ENCODE data around the gene DDIAS.
"Not testable (repeated sequence)": the region's sequence is repeated elsewhere in the genome, so short reads cannot be mapped to it uniquely, and the experiment has no call there.

DDIAS gene

DNA sequence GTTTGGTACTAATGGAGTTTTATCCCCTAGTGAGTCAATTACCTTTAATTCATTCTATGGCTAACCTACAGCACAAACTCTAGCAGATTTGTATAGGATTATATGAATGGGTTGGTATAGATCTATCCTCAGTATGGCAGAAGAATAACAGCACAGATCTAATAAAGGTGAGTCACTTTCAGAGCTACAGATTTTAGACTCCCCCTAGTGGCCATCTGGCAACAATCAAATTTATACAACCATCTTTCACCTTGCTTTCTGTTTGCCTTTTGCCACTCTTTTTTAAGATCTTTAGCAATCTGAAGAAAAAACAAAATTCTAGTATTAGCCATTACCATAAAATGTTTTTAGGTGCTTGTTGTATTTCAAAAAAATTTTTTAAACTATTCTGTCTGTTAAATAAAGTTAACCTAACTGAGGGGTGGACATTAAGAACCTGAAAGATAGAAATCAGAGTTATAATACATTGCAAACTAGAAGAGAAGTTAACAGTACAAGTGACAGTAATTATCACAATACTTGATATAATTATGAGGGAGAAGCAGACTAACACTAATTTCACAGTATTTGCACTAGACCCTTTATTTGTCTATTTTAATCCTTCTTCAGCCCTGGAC lies 25.8 kb downstream of the DDIAS start:
- no peaks in the 10 kb centered on the region for H3K9me3 Mint-ChIP-seq
- H3K36me3 Mint-ChIP-seq (ENCODE audit: low read depth) = peaks cover 9% of the 10 kb centered on the region
- H3K4me1 Mint-ChIP-seq (ENCODE audit: low read depth) = peaks cover 18% of the 10 kb centered on the region
- H3K4me3 Mint-ChIP-seq = no peak overlapping the region
- peak overlapping the region; percentile 4 for H3K27ac Mint-ChIP-seq
- H3K27me3 Mint-ChIP-seq (ENCODE audit: low read depth) = no peaks in the 10 kb centered on the region

GRCh38 chr11:82929121-82929520 lies 27.6 kb downstream of the DDIAS start:
- peaks cover 17% of the 10 kb centered on the region for H3K4me1 Mint-ChIP-seq (ENCODE audit: low read depth)
- H3K27ac Mint-ChIP-seq = no peak overlapping the region
- H3K36me3 Mint-ChIP-seq (ENCODE audit: low read depth) = peaks cover 16% of the 10 kb centered on the region
- H3K27me3 Mint-ChIP-seq (ENCODE audit: low read depth) = no peaks in the 10 kb centered on the region
- H3K9me3 Mint-ChIP-seq = no peaks in the 10 kb centered on the region
- H3K4me3 Mint-ChIP-seq = no peak overlapping the region

DNA sequence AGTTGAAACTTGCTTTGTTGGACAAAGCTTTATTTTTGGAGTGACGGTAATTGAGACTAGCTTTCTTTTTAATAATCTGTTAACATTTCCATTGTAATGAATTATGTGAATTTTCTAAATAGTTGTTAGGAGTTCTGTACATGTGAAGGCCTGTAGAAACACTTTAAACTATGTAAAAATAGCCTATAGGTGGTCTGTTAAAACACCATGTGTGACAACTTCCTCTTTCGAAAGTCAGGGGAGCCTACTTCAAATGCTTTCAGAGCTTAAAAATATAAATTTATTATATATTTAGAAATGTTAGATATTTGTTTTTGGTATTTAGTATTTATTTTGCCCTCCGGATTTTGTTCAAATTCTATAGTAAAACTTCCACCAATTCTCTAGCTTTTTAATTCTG lies 28.7 kb downstream of the DDIAS start:
- H3K27me3 Mint-ChIP-seq (ENCODE audit: low read depth) = no peaks in the 10 kb centered on the region
- no peaks in the 10 kb centered on the region for H3K9me3 Mint-ChIP-seq
- no peak overlapping the region for H3K27ac Mint-ChIP-seq
- peaks cover 18% of the 10 kb centered on the region for H3K36me3 Mint-ChIP-seq (ENCODE audit: low read depth)
- H3K4me1 Mint-ChIP-seq (ENCODE audit: low read depth) = peaks cover 17% of the 10 kb centered on the region
- H3K4me3 Mint-ChIP-seq = no peak overlapping the region

GRCh38 chr11:82930734-82931133 lies 29.2 kb downstream of the DDIAS start:
- H3K4me3 Mint-ChIP-seq = no peak overlapping the region
- H3K27ac Mint-ChIP-seq = no peak overlapping the region
- peaks cover 17% of the 10 kb centered on the region for H3K4me1 Mint-ChIP-seq (ENCODE audit: low read depth)
- H3K9me3 Mint-ChIP-seq = no peaks in the 10 kb centered on the region
- no peaks in the 10 kb centered on the region for H3K27me3 Mint-ChIP-seq (ENCODE audit: low read depth)
- H3K36me3 Mint-ChIP-seq (ENCODE audit: low read depth) = peaks cover 20% of the 10 kb centered on the region

DNA sequence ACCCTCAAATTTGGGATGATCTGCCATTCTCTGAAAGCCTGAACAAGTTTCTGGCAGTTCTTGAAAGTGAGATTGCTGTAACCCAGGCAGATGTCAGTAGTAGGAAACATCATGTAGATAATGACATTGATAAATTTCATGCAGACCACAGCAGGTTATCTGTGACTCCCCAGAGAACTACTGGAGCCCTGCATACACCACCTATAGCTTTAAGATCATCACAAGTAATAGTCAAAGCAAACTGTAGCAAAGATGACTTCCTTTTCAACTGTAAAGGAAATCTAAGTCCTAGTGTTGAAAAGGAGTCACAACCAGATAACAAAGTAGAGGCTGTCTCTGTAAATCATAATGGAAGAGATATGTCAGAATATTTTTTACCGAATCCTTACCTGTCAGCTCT lies 31.0 kb downstream of the DDIAS start:
- H3K4me1 Mint-ChIP-seq (ENCODE audit: low read depth) = peaks cover 10% of the 10 kb centered on the region
- H3K27ac Mint-ChIP-seq = no peak overlapping the region
- peaks cover 23% of the 10 kb centered on the region for H3K36me3 Mint-ChIP-seq (ENCODE audit: low read depth)
- H3K9me3 Mint-ChIP-seq = no peaks in the 10 kb centered on the region
- no peaks in the 10 kb centered on the region for H3K27me3 Mint-ChIP-seq (ENCODE audit: low read depth)
- no peak overlapping the region for H3K4me3 Mint-ChIP-seq

- no peaks in the 10 kb centered on the region for H3K27me3 Mint-ChIP-seq (ENCODE audit: low read depth)
- peaks cover 5% of the 10 kb centered on the region for H3K9me3 Mint-ChIP-seq
- peaks cover 12% of the 10 kb centered on the region for H3K4me1 Mint-ChIP-seq (ENCODE audit: low read depth)
- H3K27ac Mint-ChIP-seq = no peak overlapping the region
- peaks cover 26% of the 10 kb centered on the region for H3K36me3 Mint-ChIP-seq (ENCODE audit: low read depth)
- H3K4me3 Mint-ChIP-seq = no peak overlapping the region
Measured at GRCh38 chr11:82936261-82936660, 34.7 kb downstream of the DDIAS start.

GRCh38 chr11:82937554-82937953 lies 36.0 kb downstream of the DDIAS start:
- Mint-ChIP-seq H3K27ac (no peak overlapping the region), H3K27me3 (ENCODE audit: low read depth) (no peaks in the 10 kb centered on the region), H3K36me3 (ENCODE audit: low read depth) (peaks cover 17% of the 10 kb centered on the region), H3K4me3 (no peak overlapping the region), H3K4me1 (ENCODE audit: low read depth) (peaks cover 11% of the 10 kb centered on the region), H3K9me3 (peaks cover 8% of the 10 kb centered on the region)

- Mint-ChIP-seq H3K4me1 (ENCODE audit: low read depth) (peaks cover 5% of the 10 kb centered on the region), H3K27ac (no peak overlapping the region), H3K36me3 (ENCODE audit: low read depth) (peaks cover 9% of the 10 kb centered on the region), H3K27me3 (ENCODE audit: low read depth) (no peaks in the 10 kb centered on the region), H3K9me3 (peaks cover 8% of the 10 kb centered on the region), H3K4me3 (no peak overlapping the region)
Measured at GRCh38 chr11:82939456-82939855, 37.9 kb downstream of the DDIAS start.

DNA sequence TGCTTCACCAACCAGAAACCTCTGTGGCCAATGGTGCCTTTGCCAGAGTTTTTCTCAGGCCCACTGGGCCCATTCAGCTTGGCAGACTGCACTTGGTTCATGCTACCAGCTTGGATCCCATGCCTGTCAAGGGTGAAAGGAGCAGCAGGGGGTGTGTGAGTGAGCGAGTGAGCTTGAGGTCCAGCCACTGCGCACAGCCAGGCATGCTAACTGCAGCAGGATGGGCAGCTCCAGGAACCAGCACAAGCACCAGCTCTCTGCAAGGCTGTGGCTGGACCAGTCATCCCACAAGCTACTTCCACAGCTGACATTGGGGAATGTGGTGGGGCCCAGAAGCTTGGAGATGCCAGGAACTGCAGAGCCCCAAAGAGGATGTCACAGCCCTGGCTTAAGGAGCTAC lies 40.8 kb downstream of the DDIAS start:
- Mint-ChIP-seq H3K27ac (no peak overlapping the region), H3K9me3 (peaks cover 8% of the 10 kb centered on the region)

DNA sequence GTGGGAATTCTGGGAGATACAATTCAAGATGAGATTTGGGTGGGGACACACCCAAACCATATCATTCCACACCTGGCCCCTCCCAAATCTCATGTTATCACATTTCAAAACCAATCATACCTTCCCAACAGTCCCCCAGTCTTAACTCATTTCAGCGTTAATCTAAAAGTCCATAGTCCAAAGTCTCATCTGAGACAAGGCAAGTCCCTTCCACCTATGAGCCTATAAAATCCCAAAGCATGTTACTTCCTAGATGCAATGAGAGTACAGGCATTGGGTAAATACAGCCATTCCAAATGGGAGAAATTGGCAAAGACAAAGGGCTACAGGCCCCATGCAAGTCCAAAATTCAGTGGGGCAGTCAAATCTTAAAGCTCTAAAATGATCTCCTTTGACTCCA lies 41.9 kb downstream of the DDIAS start:
- not testable (repeated sequence) for H3K4me3 Mint-ChIP-seq; H3K4me1 Mint-ChIP-seq (ENCODE audit: low read depth); H3K27ac Mint-ChIP-seq; H3K27me3 Mint-ChIP-seq (ENCODE audit: low read depth); H3K36me3 Mint-ChIP-seq (ENCODE audit: low read depth); H3K9me3 Mint-ChIP-seq

More for the DNA sequence above, 40.8 kb downstream of the DDIAS start:
- Mint-ChIP-seq H3K27me3 (ENCODE audit: low read depth) (peaks cover 3% of the 10 kb centered on the region), H3K36me3 (ENCODE audit: low read depth) (peaks cover 3% of the 10 kb centered on the region), H3K4me3 (no peak overlapping the region), H3K4me1 (ENCODE audit: low read depth) (peaks cover 5% of the 10 kb centered on the region)

GRCh38 chr11:82944198-82944597 lies 42.7 kb downstream of the DDIAS start:
- Mint-ChIP-seq H3K9me3 (peaks cover 8% of the 10 kb centered on the region), H3K4me3 (no peak overlapping the region), H3K36me3 (ENCODE audit: low read depth) (peaks cover 3% of the 10 kb centered on the region), H3K4me1 (ENCODE audit: low read depth) (peaks cover 5% of the 10 kb centered on the region), H3K27ac (no peak overlapping the region), H3K27me3 (ENCODE audit: low read depth) (peaks cover 12% of the 10 kb centered on the region)

GRCh38 chr11:82945041-82945440 lies 43.5 kb downstream of the DDIAS start:
- peaks cover 13% of the 10 kb centered on the region for H3K9me3 Mint-ChIP-seq
- not testable (repeated sequence) for H3K27ac Mint-ChIP-seq; H3K4me3 Mint-ChIP-seq; H3K36me3 Mint-ChIP-seq (ENCODE audit: low read depth); H3K4me1 Mint-ChIP-seq (ENCODE audit: low read depth)
- H3K27me3 Mint-ChIP-seq (ENCODE audit: low read depth) = peaks cover 12% of the 10 kb centered on the region

GRCh38 chr11:82945682-82946081 lies 44.1 kb downstream of the DDIAS start:
- peaks cover 12% of the 10 kb centered on the region for H3K27me3 Mint-ChIP-seq (ENCODE audit: low read depth)
- no peak overlapping the region for H3K4me3 Mint-ChIP-seq
- H3K4me1 Mint-ChIP-seq (ENCODE audit: low read depth) = peaks cover 3% of the 10 kb centered on the region
- H3K36me3 Mint-ChIP-seq (ENCODE audit: low read depth) = peaks cover under 1% of the 10 kb centered on the region
- no peak overlapping the region for H3K27ac Mint-ChIP-seq
- H3K9me3 Mint-ChIP-seq = peaks cover 11% of the 10 kb centered on the region

DNA sequence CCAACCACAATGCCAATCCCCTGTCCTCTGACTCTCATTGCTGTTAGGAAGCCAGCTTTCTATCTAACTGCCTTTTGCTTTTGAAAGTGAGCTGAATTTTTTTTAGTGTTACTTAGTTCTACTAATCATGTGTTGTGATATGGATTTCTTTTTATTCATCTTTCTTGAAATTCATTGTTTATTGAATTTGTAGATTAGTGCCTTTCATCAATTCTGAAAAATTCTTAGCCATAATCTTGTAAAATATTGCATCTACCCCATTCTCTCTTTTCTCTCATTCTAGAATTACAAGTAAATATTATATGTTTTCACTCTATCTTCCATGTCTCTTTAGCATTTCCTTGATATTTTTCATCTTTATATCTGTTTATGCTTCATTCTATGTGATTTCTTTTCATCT lies 47.8 kb downstream of the DDIAS start:
- H3K27ac Mint-ChIP-seq = no peak overlapping the region

DNA sequence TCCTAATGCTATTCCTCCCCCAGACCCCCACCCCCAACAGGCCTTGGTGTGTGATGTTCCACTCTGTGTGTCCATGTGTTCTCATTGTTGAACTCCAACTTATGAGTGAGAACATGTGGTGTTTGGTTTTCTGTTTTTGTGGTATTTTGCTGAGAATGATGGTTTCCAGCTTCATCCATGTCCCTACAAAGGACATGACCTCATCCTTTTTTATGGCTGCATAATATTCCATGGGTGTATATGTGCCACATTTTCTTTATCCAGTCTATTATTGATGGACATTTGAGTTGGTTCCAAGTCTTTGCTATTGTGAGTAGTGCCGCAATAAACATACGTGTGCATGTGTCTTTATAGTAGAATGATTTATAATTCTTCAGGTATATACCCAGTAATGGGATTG lies 49.0 kb downstream of the DDIAS start:
- not testable (repeated sequence) for H3K27ac Mint-ChIP-seq; H3K4me1 Mint-ChIP-seq (ENCODE audit: low read depth); H3K4me3 Mint-ChIP-seq
- peaks cover 33% of the 10 kb centered on the region for H3K36me3 Mint-ChIP-seq (ENCODE audit: low read depth)
- peaks cover 19% of the 10 kb centered on the region for H3K27me3 Mint-ChIP-seq (ENCODE audit: low read depth)
- peaks cover 48% of the 10 kb centered on the region for H3K9me3 Mint-ChIP-seq

More for the DNA sequence above, 47.8 kb downstream of the DDIAS start:
- H3K36me3 Mint-ChIP-seq (ENCODE audit: low read depth) = peaks cover 22% of the 10 kb centered on the region
- no peak overlapping the region for H3K4me3 Mint-ChIP-seq
- peaks cover 19% of the 10 kb centered on the region for H3K27me3 Mint-ChIP-seq (ENCODE audit: low read depth)
- H3K4me1 Mint-ChIP-seq (ENCODE audit: low read depth) = no peaks in the 10 kb centered on the region
- peaks cover 37% of the 10 kb centered on the region for H3K9me3 Mint-ChIP-seq

Data from T-helper 1 cell treated with Interleukin-12 subunit alpha and Interleukin-12 subunit beta and Interleukin-4 antibody, amounts not matched to agents 30 μg/mL and 1 μg/mL, for 36 hours (primary cell).